ENCODE data around the gene GKN2.

DNA sequence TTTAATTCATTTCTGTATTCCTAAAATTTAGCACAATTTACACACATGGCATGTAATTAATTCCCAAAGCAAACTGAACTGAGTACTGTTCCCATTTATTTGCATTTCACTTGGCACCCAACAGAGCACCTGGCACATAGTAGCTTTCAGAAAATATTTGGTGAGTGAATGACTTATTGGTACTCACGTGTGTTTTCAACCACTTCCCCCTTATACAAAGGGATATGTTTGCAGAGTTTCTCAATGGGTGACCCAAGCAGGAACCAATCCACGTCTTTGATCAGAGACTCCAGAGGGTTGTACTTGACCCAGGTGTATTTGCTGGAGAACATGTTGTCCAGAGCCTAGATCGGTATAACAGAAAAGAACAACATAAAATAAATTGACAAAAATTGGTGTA lies 6.6 kb downstream of the GKN2 start:
- TF ChIP-seq EZH2 (IDR thresholded peaks at IDR 0.05) (no peak), POLR2AphosphoS5 (IDR thresholded peaks at IDR 0.05; ENCODE audit: borderline replicate concordance, low read depth, low read length) (no peak)

Measured in SK-N-MC (cell line).